NK-92 (cell line): Measurements from ENCODE around the gene LRRN1.

Source experiments
- DNase-seq: peaks from one replicate; lab custom pipeline; 2025; ENCODE audit not compliant: unreplicated experiment; lab: John Stamatoyannopoulos, UW

Gene LRRN1

DNA sequence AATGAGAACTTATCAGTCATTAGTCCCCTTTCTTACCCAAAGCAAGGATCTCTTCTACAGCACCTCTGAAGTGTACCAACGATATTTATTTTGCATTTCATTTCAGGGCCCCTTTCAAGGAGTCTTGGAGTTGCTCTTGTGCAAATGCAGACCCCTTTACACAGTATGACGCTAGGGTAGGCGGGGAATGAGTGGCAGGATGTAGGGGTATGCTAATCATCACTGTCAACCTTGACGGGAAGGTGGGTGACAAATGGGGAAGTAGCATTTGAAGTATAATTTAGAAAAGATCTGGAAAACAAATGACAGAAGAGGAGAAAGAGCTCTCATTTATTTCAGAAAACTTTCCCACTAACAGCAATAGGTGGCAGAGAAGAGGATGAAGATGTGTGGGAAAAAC lies 94.4 kb downstream of the LRRN1 start:
- DNase-seq, result no peak
